Ovary (tissue), 3 donors: Measurements from ENCODE around the gene STAT1.

Source experiments
- POLR2A ChIP-seq: fragments of 450-650 bp; IDR thresholded peaks from one replicate; pipeline ENCODE4 v1.6.1; 2017; ENCODE audit warnings: antibody characterized with exemption, mild to moderate bottlenecking, moderate library complexity
- TF ChIP-seq, protein P1 (sequence below), 3 donors: fragments of 450-650 bp in 2 of 3; fragments of 200-600 bp in 1 of 3; IDR thresholded peaks; one replicate each; pipeline versions ENCODE4 v1.5.1 to v1.8.0; 2016 to 2022; ENCODE audit warnings: antibody characterized with exemption in 3 of 3, mild to moderate bottlenecking in 1 of 3
- donor health status: DM: no; HTN: no; CAD: no.

- no peak for TF ChIP-seq POLR2A
- TF ChIP-seq, protein P1, sequence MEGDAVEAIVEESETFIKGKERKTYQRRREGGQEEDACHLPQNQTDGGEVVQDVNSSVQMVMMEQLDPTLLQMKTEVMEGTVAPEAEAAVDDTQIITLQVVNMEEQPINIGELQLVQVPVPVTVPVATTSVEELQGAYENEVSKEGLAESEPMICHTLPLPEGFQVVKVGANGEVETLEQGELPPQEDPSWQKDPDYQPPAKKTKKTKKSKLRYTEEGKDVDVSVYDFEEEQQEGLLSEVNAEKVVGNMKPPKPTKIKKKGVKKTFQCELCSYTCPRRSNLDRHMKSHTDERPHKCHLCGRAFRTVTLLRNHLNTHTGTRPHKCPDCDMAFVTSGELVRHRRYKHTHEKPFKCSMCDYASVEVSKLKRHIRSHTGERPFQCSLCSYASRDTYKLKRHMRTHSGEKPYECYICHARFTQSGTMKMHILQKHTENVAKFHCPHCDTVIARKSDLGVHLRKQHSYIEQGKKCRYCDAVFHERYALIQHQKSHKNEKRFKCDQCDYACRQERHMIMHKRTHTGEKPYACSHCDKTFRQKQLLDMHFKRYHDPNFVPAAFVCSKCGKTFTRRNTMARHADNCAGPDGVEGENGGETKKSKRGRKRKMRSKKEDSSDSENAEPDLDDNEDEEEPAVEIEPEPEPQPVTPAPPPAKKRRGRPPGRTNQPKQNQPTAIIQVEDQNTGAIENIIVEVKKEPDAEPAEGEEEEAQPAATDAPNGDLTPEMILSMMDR (IDR thresholded peaks at IDR 0.05): no peak
Observed at GRCh38 chr2:190922376-190922775, 91.6 kb downstream of the STAT1 start.
